ENCODE data around the gene CNNM2.
"Not testable (repeated sequence)": the region's sequence is repeated elsewhere in the genome, so short reads cannot be mapped to it uniquely, and the experiment has no call there.

Gene CNNM2

GRCh38 chr10:102926842-102927241, 8.7 kb downstream of the CNNM2 start:
- DNase-seq (ENCODE audit: low read depth in 2 of 2): no peak

GRCh38 chr10:102927311-102928010, 9.4 kb downstream of the CNNM2 start:
- no peak for DNase-seq (ENCODE audit: low read depth in 2 of 2)

GRCh38 chr10:102928442-102928841, 10.3 kb downstream of the CNNM2 start:
- DNase-seq (ENCODE audit: low read depth in 2 of 2): not testable (repeated sequence)

- DNase-seq (ENCODE audit: low read depth in 2 of 2): no peak
These were observed 12.6 kb downstream of the CNNM2 start for GRCh38 chr10:102930720-102931119.

DNA sequence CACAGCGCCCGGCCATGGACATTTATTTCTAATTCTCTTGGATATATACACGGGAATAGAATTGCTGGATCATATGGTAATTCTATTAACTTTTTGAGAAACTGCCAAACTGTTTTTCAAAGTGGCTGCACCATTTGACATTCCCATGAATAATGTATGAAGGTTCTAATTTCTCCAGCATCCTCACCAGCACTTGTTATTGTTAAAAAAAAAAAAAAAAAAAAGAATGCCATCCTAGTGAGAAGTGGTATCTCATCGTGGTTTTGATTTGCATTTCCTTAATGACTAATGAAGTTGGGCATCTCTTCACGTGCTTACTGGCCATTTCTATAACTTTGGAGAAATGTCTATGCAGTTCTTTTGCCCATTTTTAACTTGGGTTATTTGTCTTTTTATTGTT, 13.5 kb downstream of the CNNM2 start:
- no peak for DNase-seq (ENCODE audit: low read depth in 2 of 2)

GRCh38 chr10:102935505-102935904, 17.4 kb downstream of the CNNM2 start:
- DNase-seq (ENCODE audit: low read depth in 2 of 2): no peak

- no peak for DNase-seq (ENCODE audit: low read depth in 2 of 2)
These were observed 18.0 kb downstream of the CNNM2 start for GRCh38 chr10:102935939-102936605.

GRCh38 chr10:102941401-102941800, 23.3 kb downstream of the CNNM2 start:
- no peak for DNase-seq (ENCODE audit: low read depth in 2 of 2)

GRCh38 chr10:102945449-102945848, 27.4 kb downstream of the CNNM2 start:
- DNase-seq (ENCODE audit: low read depth in 2 of 2): no peak

GRCh38 chr10:102945962-102946361, 27.9 kb downstream of the CNNM2 start:
- no peak for DNase-seq (ENCODE audit: low read depth in 2 of 2)

GRCh38 chr10:102946992-102947391, 28.9 kb downstream of the CNNM2 start:
- no peak for DNase-seq (ENCODE audit: low read depth in 2 of 2)

GRCh38 chr10:102948176-102948575, 30.1 kb downstream of the CNNM2 start:
- DNase-seq (ENCODE audit: low read depth in 2 of 2): no peak

DNA sequence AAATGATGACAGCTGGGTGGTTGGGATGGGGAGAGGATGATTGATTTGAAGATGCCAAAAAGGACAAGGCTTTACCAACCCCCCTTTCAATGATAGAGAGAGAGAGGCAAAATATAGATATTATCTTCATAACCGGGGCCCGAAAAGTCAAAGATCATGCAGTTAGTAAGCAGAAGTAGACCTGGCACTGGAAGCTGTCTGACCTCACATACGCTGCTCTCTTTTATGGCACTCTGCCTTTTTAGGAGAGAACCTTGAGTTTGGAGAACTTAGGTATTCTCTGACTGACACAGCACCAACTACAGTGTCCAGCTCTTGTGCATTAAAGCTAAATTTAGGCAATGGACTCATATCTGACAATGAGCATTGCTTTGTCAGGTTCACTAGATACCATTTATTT, 30.7 kb downstream of the CNNM2 start:
- no peak for DNase-seq (ENCODE audit: low read depth in 2 of 2)

DNA sequence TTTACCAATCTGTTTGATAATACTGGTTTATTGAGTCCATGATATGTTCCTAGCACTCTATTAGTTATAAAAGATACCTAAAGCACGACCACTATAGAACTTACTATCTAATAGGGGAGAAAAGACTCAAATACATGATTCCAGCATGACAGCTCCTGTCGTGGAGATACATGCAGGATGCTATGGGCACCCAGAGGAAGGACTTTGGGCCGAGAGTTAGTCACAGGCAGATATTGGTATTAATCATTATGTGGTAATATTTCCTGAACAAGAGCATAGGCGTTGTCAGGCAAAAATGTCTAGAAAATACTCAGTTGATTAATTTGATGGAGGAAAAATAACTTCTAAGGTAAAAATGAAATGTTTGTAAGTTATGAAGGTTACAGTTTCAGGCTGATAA, 31.8 kb downstream of the CNNM2 start:
- no peak for DNase-seq (ENCODE audit: low read depth in 2 of 2)

- no peak for DNase-seq (ENCODE audit: low read depth in 2 of 2)
These were observed 33.2 kb downstream of the CNNM2 start for GRCh38 chr10:102951316-102951715.

DNA sequence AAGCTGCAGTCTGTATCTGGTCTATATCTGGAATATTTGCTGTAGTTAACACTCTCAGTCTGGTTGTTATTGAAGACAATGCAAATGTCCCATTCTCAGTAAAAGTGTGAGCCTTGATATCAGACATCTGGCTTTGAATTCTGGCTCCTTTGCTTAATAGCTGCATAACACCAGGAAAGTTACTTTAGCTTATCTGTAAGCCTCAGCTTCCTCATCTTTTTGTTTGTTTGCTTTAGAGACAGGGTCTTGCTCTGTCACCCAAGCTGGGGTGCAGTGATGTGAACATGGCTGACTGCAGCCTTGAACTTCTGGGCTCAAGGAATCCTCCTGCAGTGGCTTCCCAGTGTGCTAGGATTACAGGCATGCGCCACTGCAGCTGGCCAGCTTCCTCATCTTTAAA, 41.3 kb downstream of the CNNM2 start:
- DNase-seq (ENCODE audit: low read depth in 2 of 2): no peak

- no peak for DNase-seq (ENCODE audit: low read depth in 2 of 2)
These were observed 42.1 kb downstream of the CNNM2 start for GRCh38 chr10:102960157-102960556.

- DNase-seq (ENCODE audit: low read depth in 2 of 2): no peak
These were observed 44.2 kb downstream of the CNNM2 start for GRCh38 chr10:102962267-102962666.

- no peak for DNase-seq (ENCODE audit: low read depth in 2 of 2)
These were observed 45.1 kb downstream of the CNNM2 start for GRCh38 chr10:102962951-102963755.

DNA sequence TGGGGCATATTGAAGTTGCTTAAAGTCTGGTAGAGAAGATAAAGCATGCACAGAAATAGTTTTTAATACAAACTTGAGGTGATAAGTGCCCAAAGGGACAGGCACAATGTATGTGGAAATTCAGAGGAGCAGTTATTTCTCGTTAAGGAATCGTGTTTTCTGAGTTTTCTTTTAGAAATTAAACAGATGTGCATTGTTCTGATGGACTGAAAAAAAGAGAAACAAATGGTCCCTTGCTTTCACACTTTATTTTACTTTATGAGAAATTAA, 45.6 kb downstream of the CNNM2 start:
- no peak for DNase-seq (ENCODE audit: low read depth in 2 of 2)

- not testable (repeated sequence) for DNase-seq (ENCODE audit: low read depth in 2 of 2)
These were observed 46.0 kb downstream of the CNNM2 start for GRCh38 chr10:102964064-102964463.

DNA sequence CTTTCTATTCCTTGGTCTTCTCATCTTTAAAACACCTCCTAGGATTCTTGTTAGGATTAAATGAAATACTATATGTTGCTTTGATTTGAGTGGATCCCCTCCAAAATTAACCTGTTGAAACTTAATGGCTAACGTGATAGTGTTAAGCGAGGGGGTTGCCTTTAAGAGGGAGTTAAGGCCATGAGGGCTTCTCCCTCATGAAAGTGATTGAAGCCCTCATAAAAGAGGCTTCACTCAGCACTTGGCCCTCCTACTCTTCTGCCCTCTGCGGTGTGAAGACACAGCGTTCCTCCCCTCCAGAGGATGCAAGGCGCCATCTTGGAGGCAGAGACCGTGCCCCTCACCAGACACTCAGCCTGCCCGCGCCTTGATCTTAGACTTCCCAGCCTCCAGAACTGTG, 46.6 kb downstream of the CNNM2 start:
- no peak for DNase-seq (ENCODE audit: low read depth in 2 of 2)

GRCh38 chr10:102965311-102965851, 47.3 kb downstream of the CNNM2 start:
- DNase-seq (ENCODE audit: low read depth in 2 of 2): no peak
